HepG2 (cell line): Measurements from ENCODE around the gene ODC1. TPM values are rescaled to one million over a fixed set of nuclear protein-coding genes. Genes with fewer than 3 reads are reported as not detected.

Source experiments
- ARNTL ChIP-seq: sonication (generic); formaldehyde crosslinking; IDR thresholded peaks from 2 replicates; pipeline ENCODE4 v1.4.0; 2020; ENCODE audit warnings: mild to moderate bottlenecking, missing genetic modification reagents
- ATF7 ChIP-seq, 2 experiments: fragments of 450-650 bp in 1 of 2; sonication (generic) in 1 of 2; formaldehyde crosslinking in 1 of 2; IDR thresholded peaks; 2 replicates each; pipeline versions ENCODE4 v1.4.0 to v1.6.1; 2016 to 2020; ENCODE audit warnings: antibody characterized with exemption in 1 of 2, mild to moderate bottlenecking in 1 of 2, missing genetic modification reagents in 1 of 2
- CHD4 ChIP-seq: fragments of 200-600 bp; sonication (generic); IDR thresholded peaks from 2 replicates; pipeline ENCODE4 v1.7.0; 2017; ENCODE audit warnings: mild to moderate bottlenecking, low read length, borderline replicate concordance
- FOSL2 ChIP-seq: sonication (generic); formaldehyde crosslinking; IDR thresholded peaks from 2 replicates; pipeline ENCODE4 v1.4.0; 2020; ENCODE audit warnings: missing genetic modification reagents
- FOXA1 ChIP-seq, 2 experiments: fragments of 450-650 bp in 1 of 2; sonication (generic) in 1 of 2; formaldehyde crosslinking in 1 of 2; IDR thresholded peaks; 2 replicates each; pipeline versions ENCODE4 v1.4.0 to v1.6.1; 2016 to 2020; ENCODE audit warnings: missing genetic modification reagents in 1 of 2
- GATAD2A ChIP-seq: IDR thresholded peaks from 2 replicates; pipeline ENCODE4 v1.6.1; 2016
- HMG20A ChIP-seq: IDR thresholded peaks from 2 replicates; pipeline ENCODE4 v1.6.1; 2016; ENCODE audit warnings: borderline replicate concordance
- IRX3 ChIP-seq: sonication (generic); formaldehyde crosslinking; IDR thresholded peaks from 2 replicates; pipeline ENCODE4 v1.8.1; 2023; ENCODE audit warnings: mild to moderate bottlenecking, low read depth, missing genetic modification reagents, borderline replicate concordance
- KDM2A ChIP-seq: sonication (generic); formaldehyde crosslinking; IDR thresholded peaks from 2 replicates; pipeline ENCODE4 v1.4.0; 2020; ENCODE audit warnings: low read depth, missing genetic modification reagents, borderline replicate concordance
- MXI1 ChIP-seq: IDR thresholded peaks from 3 replicates; pipeline ENCODE4 v1.6.1; 2012; ENCODE audit warnings: low read depth, low read length, inconsistent platforms, borderline replicate concordance
- NRL ChIP-seq: sonication (generic); formaldehyde crosslinking; IDR thresholded peaks from 2 replicates; pipeline ENCODE4 v1.5.0; 2020; ENCODE audit warnings: missing genetic modification reagents, mild to moderate bottlenecking, moderate library complexity, borderline replicate concordance
- PATZ1 ChIP-seq: sonication (generic); formaldehyde crosslinking; IDR thresholded peaks from 2 replicates; pipeline ENCODE4 v1.4.0; 2020; ENCODE audit warnings: missing genetic modification reagents
- TFAP4 ChIP-seq: sonication (generic); IDR thresholded peaks from 2 replicates; pipeline ENCODE4 v1.6.1; 2016; ENCODE audit warnings: low read depth, borderline replicate concordance
- XRCC5 ChIP-seq: fragments of 200-400 bp; formaldehyde crosslinking; optimal IDR thresholded peaks from 2 replicates; pipeline ENCODE3; 2017; ENCODE audit warnings: mild to moderate bottlenecking, low read length
- ZFP36L1 ChIP-seq: sonication (generic); formaldehyde crosslinking; IDR thresholded peaks from 2 replicates; pipeline ENCODE4 v1.8.0; 2022; ENCODE audit warnings: mild to moderate bottlenecking, missing genetic modification reagents, moderate library complexity
- ZNF572 ChIP-seq: sonication (generic); formaldehyde crosslinking; IDR thresholded peaks from 2 replicates; pipeline ENCODE4 v1.5.1; 2020; ENCODE audit warnings: mild to moderate bottlenecking, missing genetic modification reagents
- ZNF574 ChIP-seq: sonication (generic); formaldehyde crosslinking; IDR thresholded peaks from 2 replicates; pipeline ENCODE4 v1.4.0; 2020; ENCODE audit warnings: missing genetic modification reagents
- ZNF660 ChIP-seq: sonication (generic); formaldehyde crosslinking; IDR thresholded peaks from 2 replicates; pipeline ENCODE4 v1.5.1; 2020; ENCODE audit warnings: mild to moderate bottlenecking, low read depth, missing genetic modification reagents, borderline replicate concordance
- polyA plus RNA-seq, 8 experiments: library from polyadenylated mRNA; depleted of rRNA in 3 of 8; stranded (reverse) in 7 of 8; unstranded in 1 of 8; fragments of >200 nt; fragmentation: Illumina TruSeq in 4 of 8; extraction: Trizol in 4 of 8; gene quantifications; 2 replicates each; pipeline versions ENCODE4 v1.2.1 to v1.2.3, GENCODE V29; 2011 to 2016; ENCODE audit warnings: low read depth in 4 of 8, missing spikeins in 1 of 8, mixed read lengths in 1 of 8; ENCODE audit not compliant: insufficient read depth in 1 of 8
- total RNA-seq, 5 experiments: library from RNA; depleted of rRNA; stranded (reverse); fragments of >200 nt; fragmentation: Illumina TruSeq; extraction: Trizol; gene quantifications; 2 replicates each; pipeline ENCODE4 v1.2.3, GENCODE V29; 2016; ENCODE audit warnings: low read depth in 1 of 5
- TF ChIP-seq, protein P1 (sequence below): sonication (generic); formaldehyde crosslinking; IDR thresholded peaks from 2 replicates; pipeline ENCODE4 v1.9.0; 2022; ENCODE audit warnings: low read depth, missing genetic modification reagents
- TF ChIP-seq, protein P2 (sequence below): sonication (generic); formaldehyde crosslinking; IDR thresholded peaks from 2 replicates; pipeline ENCODE4 v1.5.1; 2020; ENCODE audit warnings: missing genetic modification reagents, mild to moderate bottlenecking, borderline replicate concordance

Gene ODC1
- total and polyA plus RNA-seq, 2 of the 13 experiments (the other 11 are each of a cell fraction or from before 2014, with no cell fraction given): 142 to 371 TPM

DNA sequence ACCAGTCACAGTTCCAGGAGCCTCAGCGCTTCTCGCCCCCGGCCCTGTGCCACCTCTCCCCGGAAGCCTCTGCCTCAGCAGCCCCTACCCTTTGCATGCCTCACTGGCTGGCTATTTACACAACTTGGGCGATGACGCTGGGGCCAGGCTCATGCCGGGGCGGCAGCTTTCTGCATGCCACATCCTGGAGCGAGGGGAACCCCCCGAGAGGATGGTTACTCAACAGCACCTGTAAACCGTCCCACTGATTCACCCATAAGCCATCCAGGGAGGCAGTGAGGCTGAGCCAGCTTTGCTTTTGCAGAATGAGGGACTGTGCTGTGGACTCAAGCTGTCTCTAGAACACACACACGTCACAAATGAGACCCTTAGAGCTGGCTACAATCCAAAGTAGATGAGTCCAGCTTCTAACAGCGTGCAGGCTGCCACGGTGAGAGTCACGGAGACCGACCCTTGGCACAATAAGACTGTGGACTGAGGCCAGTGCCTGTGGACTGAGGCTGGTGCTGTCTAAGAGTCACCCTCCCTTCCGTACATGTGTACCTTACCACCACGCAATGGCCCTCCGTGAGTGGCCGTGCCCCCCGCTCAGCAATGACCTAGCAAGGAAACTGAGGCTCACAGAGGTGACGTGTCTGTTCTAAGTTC lies 45.6 kb upstream of the ODC1 start (continued):
- TF ChIP-seq FOXA1 (IDR thresholded peaks at IDR 0.05): no peak
- peak; percentile 77 for TF ChIP-seq FOXA1 (CRISPR knock-in tag; IDR thresholded peaks at IDR 0.05)
- TF ChIP-seq PATZ1 (CRISPR knock-in tag): peak; percentile 33; the same call in 1 of the 2 replicates
- peak; percentile 36; the same call in 1 of the 3 replicates for TF ChIP-seq MXI1
- no peak for TF ChIP-seq ZNF660
- peak; percentile 91 for TF ChIP-seq FOSL2
- TF ChIP-seq TFAP4: peak; percentile 41; the same call in 1 of the 2 replicates
- peak; percentile 44; the same call in 1 of the 2 replicates for TF ChIP-seq KDM2A (CRISPR knock-in tag)
- no peak for TF ChIP-seq CHD4
- peak; percentile 95 for TF ChIP-seq ZFP36L1 (CRISPR knock-in tag)
- TF ChIP-seq, protein P1, sequence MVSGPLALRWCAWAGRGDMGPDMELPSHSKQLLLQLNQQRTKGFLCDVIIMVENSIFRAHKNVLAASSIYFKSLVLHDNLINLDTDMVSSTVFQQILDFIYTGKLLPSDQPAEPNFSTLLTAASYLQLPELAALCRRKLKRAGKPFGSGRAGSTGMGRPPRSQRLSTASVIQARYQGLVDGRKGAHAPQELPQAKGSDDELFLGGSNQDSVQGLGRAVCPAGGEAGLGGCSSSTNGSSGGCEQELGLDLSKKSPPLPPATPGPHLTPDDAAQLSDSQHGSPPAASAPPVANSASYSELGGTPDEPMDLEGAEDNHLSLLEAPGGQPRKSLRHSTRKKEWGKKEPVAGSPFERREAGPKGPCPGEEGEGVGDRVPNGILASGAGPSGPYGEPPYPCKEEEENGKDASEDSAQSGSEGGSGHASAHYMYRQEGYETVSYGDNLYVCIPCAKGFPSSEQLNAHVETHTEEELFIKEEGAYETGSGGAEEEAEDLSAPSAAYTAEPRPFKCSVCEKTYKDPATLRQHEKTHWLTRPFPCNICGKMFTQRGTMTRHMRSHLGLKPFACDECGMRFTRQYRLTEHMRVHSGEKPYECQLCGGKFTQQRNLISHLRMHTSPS (CRISPR knock-in tag): peak; percentile 97; the same call in 1 of the 2 replicates
- TF ChIP-seq ATF7 (IDR thresholded peaks at IDR 0.05): no peak
- TF ChIP-seq ATF7 (CRISPR knock-in tag; IDR thresholded peaks at IDR 0.05): peak; percentile 77; the same call in 1 of the 2 replicates
- no peak for TF ChIP-seq NRL
- TF ChIP-seq, protein P2, sequence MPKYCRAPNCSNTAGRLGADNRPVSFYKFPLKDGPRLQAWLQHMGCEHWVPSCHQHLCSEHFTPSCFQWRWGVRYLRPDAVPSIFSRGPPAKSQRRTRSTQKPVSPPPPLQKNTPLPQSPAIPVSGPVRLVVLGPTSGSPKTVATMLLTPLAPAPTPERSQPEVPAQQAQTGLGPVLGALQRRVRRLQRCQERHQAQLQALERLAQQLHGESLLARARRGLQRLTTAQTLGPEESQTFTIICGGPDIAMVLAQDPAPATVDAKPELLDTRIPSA (CRISPR knock-in tag): no peak
- peak; percentile 81 for TF ChIP-seq GATAD2A (CRISPR knock-in tag)
- peak; percentile 61 for TF ChIP-seq ARNTL
- TF ChIP-seq XRCC5: no peak
- peak; percentile 84; the same call in 1 of the 2 replicates for TF ChIP-seq ZNF572 (CRISPR knock-in tag)
- no peak for TF ChIP-seq ZNF574 (CRISPR knock-in tag)
- TF ChIP-seq IRX3: no peak
- TF ChIP-seq HMG20A (CRISPR knock-in tag): peak; percentile 83; the same call in 1 of the 2 replicates
